Measurements from ENCODE around the gene SLC31A1. TPM values are rescaled to one million over a fixed set of nuclear protein-coding genes. Genes with fewer than 3 reads are reported as not detected.

The SLC31A1 gene
- total and polyA plus RNA-seq, 2 of the 13 experiments (the other 11 are each of a cell fraction or from before 2014, with no cell fraction given), result 62.9 to 70.0 TPM

DNA sequence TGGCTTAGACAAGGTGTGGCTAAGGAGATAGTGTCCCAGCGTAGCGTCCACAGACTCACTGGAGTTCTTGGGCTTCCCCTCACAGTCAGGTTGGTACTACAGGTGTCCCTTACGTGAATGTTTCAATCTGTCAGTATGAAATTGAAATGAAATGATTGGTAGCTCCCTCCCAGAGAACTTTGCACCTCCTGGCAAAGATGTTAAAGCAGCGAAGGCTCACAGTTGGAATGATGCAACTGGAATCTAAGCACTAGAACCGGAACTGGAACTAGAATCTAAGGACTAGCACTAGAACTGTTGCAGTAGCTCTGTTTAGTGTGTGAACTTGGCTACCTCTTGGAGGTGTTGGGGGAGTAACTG lies 1.1 kb downstream of the SLC31A1 start (continued):
- TF ChIP-seq, protein P1, sequence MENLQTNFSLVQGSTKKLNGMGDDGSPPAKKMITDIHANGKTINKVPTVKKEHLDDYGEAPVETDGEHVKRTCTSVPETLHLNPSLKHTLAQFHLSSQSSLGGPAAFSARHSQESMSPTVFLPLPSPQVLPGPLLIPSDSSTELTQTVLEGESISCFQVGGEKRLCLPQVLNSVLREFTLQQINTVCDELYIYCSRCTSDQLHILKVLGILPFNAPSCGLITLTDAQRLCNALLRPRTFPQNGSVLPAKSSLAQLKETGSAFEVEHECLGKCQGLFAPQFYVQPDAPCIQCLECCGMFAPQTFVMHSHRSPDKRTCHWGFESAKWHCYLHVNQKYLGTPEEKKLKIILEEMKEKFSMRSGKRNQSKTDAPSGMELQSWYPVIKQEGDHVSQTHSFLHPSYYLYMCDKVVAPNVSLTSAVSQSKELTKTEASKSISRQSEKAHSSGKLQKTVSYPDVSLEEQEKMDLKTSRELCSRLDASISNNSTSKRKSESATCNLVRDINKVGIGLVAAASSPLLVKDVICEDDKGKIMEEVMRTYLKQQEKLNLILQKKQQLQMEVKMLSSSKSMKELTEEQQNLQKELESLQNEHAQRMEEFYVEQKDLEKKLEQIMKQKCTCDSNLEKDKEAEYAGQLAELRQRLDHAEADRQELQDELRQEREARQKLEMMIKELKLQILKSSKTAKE (CRISPR knock-in tag; IDR thresholded peaks at IDR 0.05; ENCODE audit: borderline replicate concordance), result no peak
- TF ChIP-seq ZNF326 (CRISPR knock-in tag; IDR thresholded peaks at IDR 0.05; ENCODE audit: borderline replicate concordance) (no peak), PHB2 (IDR thresholded peaks at IDR 0.05; ENCODE audit: partially characterized antibody) (no peak), POLR2A (IDR thresholded peaks at IDR 0.05; ENCODE audit: insufficient read depth in 1 of 2, low read depth in 2 of 2, low read length in 2 of 2) (peak; percentile 35; a peak in 2 of 4 replicates), ATF2 (CRISPR knock-in tag; IDR thresholded peaks at IDR 0.05) (peak; percentile 62; the same call in 1 of the 2 replicates), MEF2D (CRISPR knock-in tag; IDR thresholded peaks at IDR 0.05) (no peak), ZFP41 (CRISPR knock-in tag; IDR thresholded peaks at IDR 0.05; ENCODE audit: borderline replicate concordance) (no peak), ZBTB26 (CRISPR knock-in tag; IDR thresholded peaks at IDR 0.05; ENCODE audit: borderline replicate concordance) (peak; percentile 85), MED1 (CRISPR knock-in tag; IDR thresholded peaks at IDR 0.05) (peak; percentile 62), ZNF501 (CRISPR knock-in tag; IDR thresholded peaks at IDR 0.05) (no peak), SIX4 (CRISPR knock-in tag; IDR thresholded peaks at IDR 0.05) (no peak), ZNF264 (CRISPR knock-in tag; IDR thresholded peaks at IDR 0.05) (0 out of 2 replicates have a peak, but pooled peaks have one; percentile 20), ZNF646 (CRISPR knock-in tag; IDR thresholded peaks at IDR 0.05) (no peak), ZNF580 (CRISPR knock-in tag; IDR thresholded peaks at IDR 0.05; ENCODE audit: borderline replicate concordance, low read depth) (no peak), HHEX (CRISPR knock-in tag; IDR thresholded peaks at IDR 0.05) (no peak), BRCA1 (CRISPR knock-in tag; IDR thresholded peaks at IDR 0.05) (no peak), SNAI1 (CRISPR knock-in tag; IDR thresholded peaks at IDR 0.05; ENCODE audit: borderline replicate concordance) (no peak)
- TF ChIP-seq, protein P2, sequence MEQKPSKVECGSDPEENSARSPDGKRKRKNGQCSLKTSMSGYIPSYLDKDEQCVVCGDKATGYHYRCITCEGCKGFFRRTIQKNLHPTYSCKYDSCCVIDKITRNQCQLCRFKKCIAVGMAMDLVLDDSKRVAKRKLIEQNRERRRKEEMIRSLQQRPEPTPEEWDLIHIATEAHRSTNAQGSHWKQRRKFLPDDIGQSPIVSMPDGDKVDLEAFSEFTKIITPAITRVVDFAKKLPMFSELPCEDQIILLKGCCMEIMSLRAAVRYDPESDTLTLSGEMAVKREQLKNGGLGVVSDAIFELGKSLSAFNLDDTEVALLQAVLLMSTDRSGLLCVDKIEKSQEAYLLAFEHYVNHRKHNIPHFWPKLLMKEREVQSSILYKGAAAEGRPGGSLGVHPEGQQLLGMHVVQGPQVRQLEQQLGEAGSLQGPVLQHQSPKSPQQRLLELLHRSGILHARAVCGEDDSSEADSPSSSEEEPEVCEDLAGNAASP (CRISPR knock-in tag; IDR thresholded peaks at IDR 0.05; ENCODE audit: borderline replicate concordance), result 0 out of 2 replicates have a peak, but pooled peaks have one; percentile 37

All from HepG2 (cell line).